GM12864 (cell line): ENCODE results near the gene EPHA6.

Experiments used
- DNase-seq: peaks from one replicate; pipeline ENCODE4 v3.0.0-alpha.2; 2011; ENCODE audit warnings: low read depth
- H3K4me3 ChIP-seq: 2 replicates; pipeline ENCODE4 v1.5.1; 2011; ENCODE audit warnings: mild to moderate bottlenecking, low read depth, low read length, control low read depth
- CTCF ChIP-seq: IDR thresholded peaks from 2 replicates; pipeline ENCODE4 v1.5.1; 2011; ENCODE audit warnings: low read depth, mild to moderate bottlenecking, moderate library complexity, low read length, control low read depth, inconsistent platforms; ENCODE audit errors: missing control alignments

EPHA6 gene

GRCh38 chr3:97673357-97673997 lies 859.1 kb downstream of the EPHA6 start:
- H3K4me3 ChIP-seq, result no peak overlapping the region
- TF ChIP-seq CTCF, result no peak
- no peak for DNase-seq

- DNase-seq, result no peak
Observed at GRCh38 chr3:97674461-97674860, 860.1 kb downstream of the EPHA6 start.

GRCh38 chr3:97680210-97680609 lies 865.8 kb downstream of the EPHA6 start:
- TF ChIP-seq CTCF, result no peak
- no peak for DNase-seq
- H3K4me3 ChIP-seq, result no peak overlapping the region

More at GRCh38 chr3:97674461-97674860, 860.1 kb downstream of the EPHA6 start:
- no peak for TF ChIP-seq CTCF
- no peak overlapping the region for H3K4me3 ChIP-seq

- TF ChIP-seq CTCF, result no peak
- no peak overlapping the region for H3K4me3 ChIP-seq
- no peak for DNase-seq
Observed at GRCh38 chr3:97680696-97681095, 866.3 kb downstream of the EPHA6 start.

GRCh38 chr3:97684490-97684889 lies 870.1 kb downstream of the EPHA6 start:
- no peak overlapping the region for H3K4me3 ChIP-seq
- no peak for TF ChIP-seq CTCF
- DNase-seq, result no peak

GRCh38 chr3:97686258-97686657 lies 871.9 kb downstream of the EPHA6 start:
- no peak for DNase-seq
- no peak overlapping the region for H3K4me3 ChIP-seq

More at GRCh38 chr3:97686258-97686657, 871.9 kb downstream of the EPHA6 start:
- TF ChIP-seq CTCF, result no peak
